CD14-positive monocyte (primary cell): Measurements from ENCODE around the gene PAXIP1. TPM values are rescaled to one million over a fixed set of nuclear protein-coding genes. Genes with fewer than 3 reads are reported as not detected.

Source experiments
- DNase-seq, 3 donors: peaks; one replicate each; pipeline ENCODE4 v3.0.0-alpha.2; 2011 to 2022
- H2AFZ ChIP-seq: 2 replicates; pipeline ENCODE4 v1.6.0; 2012; ENCODE audit warnings: mild to moderate bottlenecking, low read depth, low read length, inconsistent platforms; ENCODE audit not compliant: insufficient read depth, poor library complexity, severe bottlenecking
- H3K27ac ChIP-seq, 2 donors: 1 replicate in 1 of 2; 2 replicates in 1 of 2; pipeline ENCODE4 v1.5.1; 2012 to 2013; ENCODE audit warnings: low read length in 2 of 2, control low read depth in 1 of 2, inconsistent platforms in 1 of 2, low read depth in 1 of 2, mild to moderate bottlenecking in 1 of 2
- H3K27me3 ChIP-seq, 2 donors: one replicate each; pipeline versions ENCODE4 v1.6.0 to v1.6.1; 2011 to 2013; ENCODE audit warnings: low read length in 2 of 2; ENCODE audit not compliant: control insufficient read depth in 2 of 2, insufficient read depth in 2 of 2
- H3K36me3 ChIP-seq, 2 donors: replicated peaks in 1 of 2; 1 replicate in 1 of 2; 2 replicates in 1 of 2; pipeline versions ENCODE4 v1.5.1 to v1.6.1; 2012 to 2013; ENCODE audit warnings: low read length in 2 of 2, control low read depth in 1 of 2, inconsistent platforms in 1 of 2, mild to moderate bottlenecking in 1 of 2; ENCODE audit not compliant: insufficient read depth in 2 of 2, control insufficient read depth in 1 of 2
- H3K4me1 ChIP-seq, 2 donors: 1 replicate in 1 of 2; 2 replicates in 1 of 2; pipeline versions ENCODE4 v1.5.1 to v1.6.1; 2012 to 2013; ENCODE audit warnings: low read length in 2 of 2, control low read depth in 1 of 2, inconsistent platforms in 1 of 2, mild to moderate bottlenecking in 1 of 2, moderate library complexity in 1 of 2; ENCODE audit not compliant: insufficient read depth in 2 of 2, control insufficient read depth in 1 of 2
- H3K4me2 ChIP-seq: replicated peaks from 2 replicates; pipeline ENCODE3; 2012; ENCODE audit warnings: low read length, moderate library complexity, mild to moderate bottlenecking; ENCODE audit not compliant: poor library complexity, severe bottlenecking; ENCODE audit errors: extremely low read depth
- H3K4me3 ChIP-seq, 3 experiments: fragments of 200-600 bp in 1 of 3; sonication (generic) in 1 of 3; replicated peaks in 1 of 3; 1 replicate in 2 of 3; 2 replicates in 1 of 3; pipeline ENCODE4 v1.5.1; 2011 to 2013; ENCODE audit warnings: low read length in 3 of 3, mild to moderate bottlenecking in 3 of 3, control low read depth in 2 of 3, low read depth in 2 of 3, inconsistent platforms in 1 of 3, moderate library complexity in 1 of 3
- H3K79me2 ChIP-seq: 2 replicates; pipeline ENCODE4 v1.6.0; 2012; ENCODE audit warnings: mild to moderate bottlenecking, control low read depth, inconsistent platforms, low read length, moderate library complexity; ENCODE audit not compliant: insufficient read depth
- H3K9ac ChIP-seq: 2 replicates; pipeline ENCODE4 v1.6.0; 2017; ENCODE audit warnings: low read length, mild to moderate bottlenecking; ENCODE audit not compliant: insufficient read depth, poor library complexity, severe bottlenecking
- H3K9me3 ChIP-seq, 2 donors: replicated peaks in 1 of 2; 1 replicate in 1 of 2; 2 replicates in 1 of 2; pipeline versions ENCODE4 v1.5.1 to v1.6.1; 2012 to 2013; ENCODE audit warnings: low read length in 2 of 2, control low read depth in 1 of 2; ENCODE audit not compliant: control insufficient read depth in 1 of 2, insufficient read depth in 1 of 2
- H4K20me1 ChIP-seq: 2 replicates; pipeline ENCODE4 v1.6.0; 2012; ENCODE audit warnings: mild to moderate bottlenecking, low read length, control low read depth, moderate library complexity; ENCODE audit not compliant: insufficient read depth
- H3K27ac Mint-ChIP-seq, 7 donors: one replicate each; pipeline ENCODE4 v1.8.0; 2020; ENCODE audit warnings: mild to moderate bottlenecking in 7 of 7, mixed read lengths in 7 of 7, moderate library complexity in 6 of 7, inconsistent platforms in 2 of 7
- H3K27me3 Mint-ChIP-seq, 3 donors: one replicate each; pipeline ENCODE4 v1.8.0; 2021 to 2022; ENCODE audit warnings: low read depth in 3 of 3, mild to moderate bottlenecking in 3 of 3, mixed read lengths in 3 of 3, moderate library complexity in 3 of 3, inconsistent platforms in 1 of 3
- H3K36me3 Mint-ChIP-seq, 2 donors: one replicate each; pipeline ENCODE4 v1.8.0; 2020; ENCODE audit warnings: mixed read lengths in 2 of 2, inconsistent platforms in 1 of 2, mild to moderate bottlenecking in 1 of 2
- H3K4me1 Mint-ChIP-seq: one replicate; pipeline ENCODE4 v1.8.0; 2020; ENCODE audit warnings: mild to moderate bottlenecking, mixed read lengths
- H3K4me3 Mint-ChIP-seq, 2 donors: one replicate each; pipeline ENCODE4 v1.8.0; 2020; ENCODE audit warnings: mild to moderate bottlenecking in 2 of 2, mixed read lengths in 2 of 2, moderate library complexity in 1 of 2
- H3K9me3 Mint-ChIP-seq, 7 donors: one replicate each; pipeline ENCODE4 v1.8.0; 2020 to 2022; ENCODE audit warnings: mixed read lengths in 7 of 7, mild to moderate bottlenecking in 6 of 7, moderate library complexity in 6 of 7, inconsistent platforms in 2 of 7
- CTCF ChIP-seq: fragments of 200-600 bp; IDR thresholded peaks from one replicate; pipeline ENCODE4 v1.8.0; 2022; ENCODE audit warnings: antibody characterized with exemption, mild to moderate bottlenecking
- WGBS: methylation state at CpG from one replicate; pipeline ENCODE4 v1.1.5; 2013; ENCODE audit warnings: missing lambda C conversion rate; ENCODE audit not compliant: insufficient coverage; 5-methylcytosine and 5-hydroxymethylcytosine counted together
- intact Hi-C, 2 donors: fragments of 100-400 bp; cut with micrococcal nuclease; formaldehyde crosslinking; loops; one replicate each; pipeline versions ENCODE4 v1.15.0 to v1.15.1; 2023
- polyA plus RNA-seq, 3 donors: library from polyadenylated mRNA; depleted of rRNA in 1 of 3; unstranded in 2 of 3; stranded (reverse) in 1 of 3; fragments of 300-500 nt in 2 of 3; fragments of >200 nt in 1 of 3; fragmentation: Illumina TruSeq in 2 of 3; gene quantifications; 1 replicate in 2 of 3; 2 replicates in 1 of 3; pipeline ENCODE4 v1.2.3, GENCODE V29; 2012 to 2021

PAXIP1 gene
- polyA plus RNA-seq, 3 donors = 0.44 to 8.4 (median 0.58) TPM

- no peaks in the 10 kb centered on the region for H3K9me3 Mint-ChIP-seq
- H3K4me1 Mint-ChIP-seq = peaks cover 6% of the 10 kb centered on the region
- H3K4me3 Mint-ChIP-seq = no peak overlapping the region
- Histone ChIP-seq H3K4me1 (peaks cover 8% of the 10 kb centered on the region in 2 donors), H2AFZ (no peak overlapping the region), H3K27me3 (no peaks in the 10 kb centered on the region), H3K9me3 (no peaks in the 10 kb centered on the region), H3K36me3 (peaks cover 20 to 51% of the 10 kb centered on the region in 2 donors), H3K4me2 (no peak overlapping the region), H3K79me2 (peaks cover 35% of the 10 kb centered on the region), H3K9ac (no peak overlapping the region), H3K4me3 (no peak overlapping the region), H3K27ac (no peak overlapping the region), H4K20me1 (no peaks in the 10 kb centered on the region)
- no peak for DNase-seq
- peaks cover 37 to 41% of the 10 kb centered on the region in 2 donors for H3K36me3 Mint-ChIP-seq
- peaks cover 0 to 1% (median 0%) of the 10 kb centered on the region in 3 donors for H3K27me3 Mint-ChIP-seq
- intact Hi-C loops = no loop called here
- no peak for TF ChIP-seq CTCF
- no peak overlapping the region for H3K27ac Mint-ChIP-seq
- no CpG with 5 or more reads among the region's 3 CpGs for WGBS
These were observed 4.4 kb downstream of the PAXIP1 start for GRCh38 chr7:154998481-154998880.

- H3K79me2 ChIP-seq = peaks cover 33% of the 10 kb centered on the region
These were observed 5.0 kb downstream of the PAXIP1 start for GRCh38 chr7:154997840-154998370.

More at GRCh38 chr7:154997840-154998370, 5.0 kb downstream of the PAXIP1 start:
- Mint-ChIP-seq H3K27ac (no peak overlapping the region), H3K4me1 (peaks cover 6% of the 10 kb centered on the region), H3K27me3 (peaks cover 0 to 1% (median 0%) of the 10 kb centered on the region in 3 donors), H3K9me3 (no peaks in the 10 kb centered on the region), H3K4me3 (no peak overlapping the region), H3K36me3 (peaks cover 42 to 47% of the 10 kb centered on the region in 2 donors)
- Histone ChIP-seq H3K27ac (no peak overlapping the region), H3K9me3 (no peaks in the 10 kb centered on the region), H3K36me3 (peaks cover 24 to 56% of the 10 kb centered on the region in 2 donors), H2AFZ (no peak overlapping the region), H3K4me2 (no peak overlapping the region), H3K4me3 (no peak overlapping the region), H3K4me1 (peaks cover 8% of the 10 kb centered on the region in 2 donors), H3K9ac (no peak overlapping the region), H3K27me3 (no peaks in the 10 kb centered on the region), H4K20me1 (no peaks in the 10 kb centered on the region)
- intact Hi-C loops = no loop called here
- no peak for TF ChIP-seq CTCF
- 94% methylated on average over 8 of the region's 10 CpGs for WGBS
- DNase-seq = no peak
